H9 (cell line): ENCODE results near the gene PLD1. TPM values are rescaled to one million over a fixed set of nuclear protein-coding genes. Genes with fewer than 3 reads are reported as not detected.

Experiments used
- DNase-seq: peaks from one replicate; pipeline ENCODE4 v3.0.0-alpha.2; 2017
- H2AFZ ChIP-seq: one replicate; pipeline ENCODE4 v1.6.1; 2013; ENCODE audit warnings: mild to moderate bottlenecking, low read length, control low read depth, moderate library complexity
- H2AK5ac ChIP-seq: 2 replicates; pipeline ENCODE4 v1.6.1; 2013; ENCODE audit warnings: low read length, control low read depth, mixed read lengths; ENCODE audit not compliant: insufficient read length
- H2BK120ac ChIP-seq: one replicate; pipeline ENCODE4 v1.6.1; 2013; ENCODE audit warnings: low read depth, mild to moderate bottlenecking, low read length, control low read depth, inconsistent platforms; ENCODE audit not compliant: poor library complexity, severe bottlenecking
- H2BK12ac ChIP-seq: 2 replicates; pipeline ENCODE4 v1.6.1; 2013; ENCODE audit warnings: low read length, control low read depth, mixed read lengths, low read depth; ENCODE audit not compliant: insufficient read length
- H2BK15ac ChIP-seq: 2 replicates; pipeline ENCODE4 v1.6.1; 2013; ENCODE audit warnings: low read depth, low read length, control low read depth
- H2BK20ac ChIP-seq: one replicate; pipeline ENCODE4 v1.6.1; 2013; ENCODE audit warnings: low read depth, mild to moderate bottlenecking, low read length, control low read depth, inconsistent platforms; ENCODE audit not compliant: poor library complexity, severe bottlenecking
- H2BK5ac ChIP-seq: 2 replicates; pipeline ENCODE4 v1.6.1; 2013; ENCODE audit warnings: low read length, control low read depth, mixed read lengths; ENCODE audit not compliant: insufficient read length
- H3K14ac ChIP-seq: 2 replicates; pipeline ENCODE4 v1.6.1; 2013; ENCODE audit warnings: low read length, control low read depth; ENCODE audit not compliant: insufficient read depth
- H3K18ac ChIP-seq: 2 replicates; pipeline ENCODE4 v1.6.1; 2013; ENCODE audit warnings: low read depth, mild to moderate bottlenecking, mixed read lengths, low read length, control low read depth; ENCODE audit not compliant: insufficient read length
- H3K23ac ChIP-seq: 2 replicates; pipeline ENCODE4 v1.6.1; 2013; ENCODE audit warnings: low read length, control low read depth, mixed read lengths, low read depth; ENCODE audit not compliant: insufficient read length
- H3K23me2 ChIP-seq: 2 replicates; pipeline ENCODE4 v1.6.1; 2013; ENCODE audit warnings: low read depth, mild to moderate bottlenecking, mixed read lengths, low read length, control low read depth; ENCODE audit not compliant: insufficient read length, poor library complexity, severe bottlenecking
- H3K27ac ChIP-seq: 2 replicates; pipeline ENCODE4 v1.5.1; 2013; ENCODE audit warnings: low read length, control low read depth, mixed read lengths, low read depth; ENCODE audit not compliant: insufficient read length
- H3K27me3 ChIP-seq: 2 replicates; pipeline ENCODE4 v1.6.1; 2013; ENCODE audit warnings: low read length, control low read depth, inconsistent platforms; ENCODE audit not compliant: insufficient read depth
- H3K4ac ChIP-seq: 2 replicates; pipeline ENCODE4 v1.6.1; 2013; ENCODE audit warnings: low read depth, mild to moderate bottlenecking, control low read depth, inconsistent platforms, low read length, moderate library complexity
- H3K4me1 ChIP-seq: 2 replicates; pipeline ENCODE4 v1.6.1; 2013; ENCODE audit warnings: low read length, control low read depth, inconsistent platforms; ENCODE audit not compliant: insufficient read depth
- H3K4me2 ChIP-seq: 2 replicates; pipeline ENCODE4 v1.6.1; 2013; ENCODE audit warnings: low read length, control low read depth, mixed read lengths; ENCODE audit not compliant: insufficient read length, insufficient read depth
- H3K56ac ChIP-seq: 2 replicates; pipeline ENCODE4 v1.6.1; 2013; ENCODE audit warnings: low read depth, mild to moderate bottlenecking, mixed read lengths, low read length, control low read depth; ENCODE audit not compliant: insufficient read length
- H3K79me1 ChIP-seq: 2 replicates; pipeline ENCODE4 v1.6.1; 2013; ENCODE audit warnings: low read depth, mild to moderate bottlenecking, moderate library complexity, low read length, control low read depth, inconsistent platforms; ENCODE audit not compliant: insufficient read depth, poor library complexity, severe bottlenecking
- H3K79me2 ChIP-seq: 2 replicates; pipeline ENCODE4 v1.6.1; 2013; ENCODE audit warnings: low read length, control low read depth, inconsistent platforms; ENCODE audit not compliant: insufficient read depth
- H3K9ac ChIP-seq: 2 replicates; pipeline ENCODE4 v1.6.1; 2013; ENCODE audit warnings: low read length, control low read depth, mixed read lengths; ENCODE audit not compliant: insufficient read length; ENCODE audit errors: extremely low read depth
- H3K9me3 ChIP-seq: one replicate; pipeline ENCODE4 v1.6.1; 2013; ENCODE audit warnings: low read depth, low read length, inconsistent platforms; ENCODE audit not compliant: control insufficient read depth
- H3T11ph ChIP-seq: one replicate; pipeline ENCODE4 v1.6.1; 2013; ENCODE audit warnings: mild to moderate bottlenecking, low read length, control low read depth, inconsistent platforms
- H4K20me1 ChIP-seq: one replicate; pipeline ENCODE4 v1.6.1; 2013; ENCODE audit not compliant: control insufficient read depth, insufficient read length, insufficient read depth
- H4K5ac ChIP-seq: 2 replicates; pipeline ENCODE4 v1.6.1; 2013; ENCODE audit warnings: low read depth, mild to moderate bottlenecking, mixed read lengths, low read length, control low read depth; ENCODE audit not compliant: insufficient read length
- H4K8ac ChIP-seq: replicated peaks from 2 replicates; pipeline ENCODE4 v1.6.1; 2013; ENCODE audit warnings: low read length, control low read depth, mixed read lengths, low read depth; ENCODE audit not compliant: insufficient read length
- H4K91ac ChIP-seq: 2 replicates; pipeline ENCODE4 v1.6.1; 2013; ENCODE audit warnings: low read depth, mild to moderate bottlenecking, moderate library complexity, mixed read lengths, low read length, control low read depth; ENCODE audit not compliant: insufficient read length
- H3K27ac Mint-ChIP-seq, 3 experiments: 2 replicates in 2 of 3; 3 replicates in 1 of 3; pipeline ENCODE4 v1.8.0; 2020 to 2021; ENCODE audit warnings: mixed read lengths in 3 of 3, mild to moderate bottlenecking in 1 of 3, moderate library complexity in 1 of 3
- H3K27me3 Mint-ChIP-seq: 2 replicates; pipeline ENCODE4 v1.8.0; 2021; ENCODE audit warnings: low read depth, mild to moderate bottlenecking, moderate library complexity, mixed read lengths
- H3K36me3 Mint-ChIP-seq, 3 experiments: 2 replicates in 2 of 3; 3 replicates in 1 of 3; pipeline ENCODE4 v1.8.0; 2020 to 2021; ENCODE audit warnings: low read depth in 3 of 3, mixed read lengths in 3 of 3; ENCODE audit not compliant: insufficient read depth in 1 of 3
- H3K4me1 Mint-ChIP-seq, 2 experiments: 2 replicates each; pipeline ENCODE4 v1.8.0; 2020; ENCODE audit warnings: mixed read lengths in 2 of 2
- H3K4me3 Mint-ChIP-seq, 2 experiments: 2 replicates in 1 of 2; 3 replicates in 1 of 2; pipeline ENCODE4 v1.8.0; 2020 to 2021; ENCODE audit warnings: mild to moderate bottlenecking in 2 of 2, mixed read lengths in 2 of 2, moderate library complexity in 1 of 2
- H3K9me3 Mint-ChIP-seq, 2 experiments: 2 replicates in 1 of 2; 3 replicates in 1 of 2; pipeline ENCODE4 v1.8.0; 2020; ENCODE audit warnings: mild to moderate bottlenecking in 2 of 2, mixed read lengths in 2 of 2, moderate library complexity in 1 of 2
- CTCF ChIP-seq: fragments of 200-600 bp; sonication (generic); conservative IDR thresholded peaks from 3 replicates; pipeline ENCODE4 v1.8.0; 2021; ENCODE audit warnings: antibody characterized with exemption, mild to moderate bottlenecking
- WGBS: extraction: QIAGEN DNeasy Blood & Tissue Kit; methylation state at CpG from one replicate; pipeline ENCODE4 v1.1.7; 2013; ENCODE audit warnings: missing lambda C conversion rate, low lambda C conversion rate, mixed read lengths; ENCODE audit not compliant: insufficient read length; ENCODE audit errors: extremely low coverage; 5-methylcytosine and 5-hydroxymethylcytosine counted together
- total RNA-seq: library from RNA; stranded (reverse); gene quantifications from 2 replicates; pipeline ENCODE4 v1.2.1, GENCODE V29; 2021

The PLD1 gene
- total RNA-seq, 1 experiment from 2014 or later: 1.8 TPM

DNA sequence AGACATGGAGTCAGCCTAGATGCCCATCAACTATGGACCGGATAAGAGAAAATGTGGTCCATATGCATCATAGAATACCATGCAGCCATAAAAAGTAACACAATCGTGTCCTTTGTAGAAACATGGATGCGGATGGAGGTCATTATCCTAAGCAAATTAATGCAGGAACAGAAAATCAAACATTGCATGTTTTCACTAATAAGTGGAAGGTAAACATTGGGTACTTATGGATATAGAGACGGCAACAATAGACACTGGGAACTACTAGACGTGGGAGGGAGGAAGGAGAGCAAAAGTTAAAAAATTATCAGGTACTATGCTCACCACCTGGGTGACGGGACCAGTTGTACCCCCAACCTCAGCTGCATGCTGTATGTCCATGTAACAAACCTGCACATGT is 2.5 kb downstream of the PLD1 start:
- H3T11ph ChIP-seq: no peak overlapping the region
- H3K4ac ChIP-seq: no peak overlapping the region
- H4K5ac ChIP-seq: no peak overlapping the region
- no peak overlapping the region for H2BK120ac ChIP-seq
- Mint-ChIP-seq H3K4me3 (no peak overlapping the region), H3K36me3 (no peaks in the 10 kb centered on the region), H3K4me1 (peaks cover 8 to 10% of the 10 kb centered on the region in 2 experiments; a peak in 3 of 4 replicates), H3K27ac (no peak overlapping the region), H3K27me3 (peaks cover 37% of the 10 kb centered on the region), H3K9me3 (no peaks in the 10 kb centered on the region)
- no peak overlapping the region for H3K18ac ChIP-seq
- no peak overlapping the region for H4K91ac ChIP-seq
- H2BK15ac ChIP-seq: no peak overlapping the region
- no peak overlapping the region for H2AK5ac ChIP-seq
- H3K79me2 ChIP-seq: no peaks in the 10 kb centered on the region
- H2BK20ac ChIP-seq: no peak overlapping the region
- H3K4me2 ChIP-seq: no peak overlapping the region
- H3K56ac ChIP-seq: no peak overlapping the region
- no peak overlapping the region for H3K27ac ChIP-seq
- no peak overlapping the region for H4K8ac ChIP-seq
- H3K23ac ChIP-seq: no peak overlapping the region
- no peaks in the 10 kb centered on the region for H3K4me1 ChIP-seq
- no peaks in the 10 kb centered on the region for H3K9me3 ChIP-seq
- no peaks in the 10 kb centered on the region for H4K20me1 ChIP-seq
- H2BK5ac ChIP-seq: no peak overlapping the region
- H2BK12ac ChIP-seq: no peak overlapping the region
- DNase-seq: no peak
- TF ChIP-seq CTCF: no peak
- no peaks in the 10 kb centered on the region for H3K79me1 ChIP-seq
- H3K27me3 ChIP-seq: peaks cover 12% of the 10 kb centered on the region; the same call in 1 of the 2 replicates
- H3K23me2 ChIP-seq: peaks cover 13% of the 10 kb centered on the region
- WGBS: no CpG with 5 or more reads among the region's 6 CpGs
- H2AFZ ChIP-seq: no peak overlapping the region
- H3K14ac ChIP-seq: no peak overlapping the region
- no peak overlapping the region for H3K9ac ChIP-seq
